Measurements from ENCODE around the gene CWC27. TPM values are rescaled to one million over a fixed set of nuclear protein-coding genes. Genes with fewer than 3 reads are reported as not detected.

The CWC27 gene
- total and polyA plus RNA-seq, 3 donors from 2014 or later = 12.4 to 22.9 (median 17.5) TPM

GRCh38 chr5:65066387-65067146 is 297.8 kb downstream of the CWC27 start:
- Histone ChIP-seq H3K9me3 (no peaks in the 10 kb centered on the region), H3K36me3 (ENCODE audit: low read depth, missing control alignments) (no peaks in the 10 kb centered on the region), H3K27me3 (no peaks in the 10 kb centered on the region), H3K27ac (peak overlapping the region in 1 of 2 donors; percentile 12), H3K4me1 (peaks cover 14% of the 10 kb centered on the region), H3K4me3 (no peak overlapping the region)
- WGBS, 2 donors = 42 to 45% methylated on average over 5 of the region's 5 CpGs
- no peak for TF ChIP-seq CTCF (IDR thresholded peaks at IDR 0.05)
- no peak for TF ChIP-seq POLR2A (IDR thresholded peaks at IDR 0.05)
- intact Hi-C loops (cut with DNase I; ENCODE audit: low total_unique reads) = no loop called here
- DNase-seq = peak; percentile 46

GRCh38 chr5:65067147-65067506 is 298.4 kb downstream of the CWC27 start:
- peaks cover 13% of the 10 kb centered on the region for H3K4me1 ChIP-seq
- H3K36me3 ChIP-seq (ENCODE audit: low read depth, missing control alignments) = no peaks in the 10 kb centered on the region
- WGBS, 2 donors = 86 to 93% methylated on average over 1 of the region's 1 CpG
- no peak for DNase-seq
- TF ChIP-seq POLR2A (IDR thresholded peaks at IDR 0.05) (no peak), CTCF (IDR thresholded peaks at IDR 0.05) (no peak)
- no peaks in the 10 kb centered on the region for H3K27me3 ChIP-seq
- H3K4me3 ChIP-seq = no peak overlapping the region
- no peak overlapping the region for H3K27ac ChIP-seq
- no peaks in the 10 kb centered on the region for H3K9me3 ChIP-seq
- intact Hi-C loops (cut with DNase I; ENCODE audit: low total_unique reads) = no loop called here

Other genes with a start within 250 kb of the CWC27 start
- 1 to 10 TPM in 1 of 2 donors, under 1 TPM in 1; 0.74 to 1.0 TPM for gene SHISAL2B, start 78.4 kb upstream of the CWC27 start, total RNA-seq
- gene SHISAL2B, start 78.4 kb upstream of the CWC27 start, polyA plus RNA-seq (ENCODE audit: insufficient read depth, low read depth, low replicate concordance) = not detected
- gene SREK1IP1, start 239 bp upstream of the CWC27 start, total RNA-seq = 10 to 100 TPM in 1 of 2 donors, 1 to 10 TPM in 1; 9.0 to 10.4 TPM
- 3.4 TPM for gene SREK1IP1, start 239 bp upstream of the CWC27 start, polyA plus RNA-seq (ENCODE audit: insufficient read depth, low read depth, low replicate concordance)

Measured in testis (tissue), 3 donors.